Iris pigment epithelial cell (primary cell): Measurements from ENCODE around the gene CD8A.

ENCODE experiments used
- DNase-seq: peaks from one replicate; pipeline ENCODE4 v3.0.0-alpha.2; 2011; ENCODE audit warnings: low read depth

The CD8A gene

GRCh38 chr2:86808315-86809161, 17.8 kb upstream of the CD8A start:
- DNase-seq: peak; percentile 66

- DNase-seq: peak; percentile 29
These were observed 17.0 kb upstream of the CD8A start for GRCh38 chr2:86807468-86808275.

GRCh38 chr2:86807133-86807467, 16.4 kb upstream of the CD8A start:
- no peak for DNase-seq

GRCh38 chr2:86806059-86806857, 15.5 kb upstream of the CD8A start:
- DNase-seq: no peak

GRCh38 chr2:86800856-86801567, 10.3 kb upstream of the CD8A start:
- DNase-seq: no peak

DNA sequence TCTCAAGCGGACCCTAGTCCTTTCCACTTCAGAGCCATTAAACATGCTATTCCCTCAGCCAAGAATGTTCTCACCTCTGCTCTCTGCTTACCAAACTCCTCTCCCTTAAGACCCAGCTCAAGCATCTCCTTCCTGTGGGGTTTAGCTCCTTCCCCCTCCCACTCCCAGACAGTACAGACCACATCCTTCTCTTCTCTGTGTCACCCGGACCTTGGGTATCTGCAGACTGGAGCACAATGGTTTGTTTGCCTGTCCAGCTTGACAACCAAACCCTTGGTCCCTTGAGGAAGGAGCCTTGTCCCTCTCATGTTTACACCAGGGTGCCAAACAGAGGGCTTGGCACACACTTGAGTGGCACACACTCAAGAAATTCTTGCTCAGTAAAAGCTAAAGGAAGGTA, 4.1 kb upstream of the CD8A start:
- no peak for DNase-seq

DNA sequence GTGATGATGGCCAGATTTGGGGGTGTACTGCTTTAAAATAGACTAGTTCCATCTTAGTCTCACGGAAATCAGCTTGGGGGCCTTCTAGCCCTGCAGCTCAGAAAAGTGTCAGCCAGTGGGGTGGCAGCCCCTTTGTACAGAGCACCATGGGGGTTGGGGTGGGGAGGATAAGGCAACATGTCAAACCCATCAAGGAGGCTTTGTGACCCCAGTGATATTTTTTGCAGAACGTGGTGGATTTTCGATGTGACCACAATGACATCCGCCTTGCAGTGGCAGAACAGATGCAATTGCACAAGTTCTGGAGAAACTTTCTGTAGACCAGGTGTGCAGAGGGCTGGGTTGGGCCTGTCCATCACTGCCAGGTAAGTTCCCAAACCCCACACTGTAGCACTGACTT, 3.0 kb upstream of the CD8A start:
- DNase-seq: no peak

GRCh38 chr2:86791573-86791972, 860 bp upstream of the CD8A start:
- no peak for DNase-seq

GRCh38 chr2:86790134-86790675, 508 bp downstream of the CD8A start:
- no peak for DNase-seq

- no peak for DNase-seq
These were observed 1.0 kb downstream of the CD8A start for GRCh38 chr2:86789687-86790133.

- no peak for DNase-seq
These were observed 1.6 kb downstream of the CD8A start for GRCh38 chr2:86788881-86789686.

DNA sequence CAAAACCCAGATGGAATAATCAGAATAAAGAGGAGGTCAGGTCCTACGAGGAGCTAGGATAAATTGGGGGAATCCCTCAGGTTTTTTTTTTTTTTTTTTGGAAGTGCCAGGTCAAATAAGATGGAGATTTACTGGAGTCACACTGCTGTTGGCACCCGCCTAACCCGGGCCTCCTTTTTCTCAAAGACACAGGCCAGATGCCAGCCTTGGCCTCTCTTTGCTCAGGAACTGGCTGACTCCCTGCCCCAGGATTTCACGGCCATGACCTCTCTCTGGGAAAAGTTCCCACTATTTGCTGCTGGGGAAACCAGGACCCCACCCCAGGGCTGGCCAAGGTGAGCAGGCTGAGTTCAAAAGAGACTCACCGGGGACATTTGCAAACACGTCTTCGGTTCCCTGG, 2.5 kb downstream of the CD8A start:
- DNase-seq: no peak

- DNase-seq: no peak
These were observed 3.0 kb downstream of the CD8A start for GRCh38 chr2:86787736-86788135.

- DNase-seq: no peak
These were observed 4.6 kb downstream of the CD8A start for GRCh38 chr2:86786001-86786536.

- DNase-seq: no peak
These were observed 5.3 kb downstream of the CD8A start for GRCh38 chr2:86785456-86785855.

DNA sequence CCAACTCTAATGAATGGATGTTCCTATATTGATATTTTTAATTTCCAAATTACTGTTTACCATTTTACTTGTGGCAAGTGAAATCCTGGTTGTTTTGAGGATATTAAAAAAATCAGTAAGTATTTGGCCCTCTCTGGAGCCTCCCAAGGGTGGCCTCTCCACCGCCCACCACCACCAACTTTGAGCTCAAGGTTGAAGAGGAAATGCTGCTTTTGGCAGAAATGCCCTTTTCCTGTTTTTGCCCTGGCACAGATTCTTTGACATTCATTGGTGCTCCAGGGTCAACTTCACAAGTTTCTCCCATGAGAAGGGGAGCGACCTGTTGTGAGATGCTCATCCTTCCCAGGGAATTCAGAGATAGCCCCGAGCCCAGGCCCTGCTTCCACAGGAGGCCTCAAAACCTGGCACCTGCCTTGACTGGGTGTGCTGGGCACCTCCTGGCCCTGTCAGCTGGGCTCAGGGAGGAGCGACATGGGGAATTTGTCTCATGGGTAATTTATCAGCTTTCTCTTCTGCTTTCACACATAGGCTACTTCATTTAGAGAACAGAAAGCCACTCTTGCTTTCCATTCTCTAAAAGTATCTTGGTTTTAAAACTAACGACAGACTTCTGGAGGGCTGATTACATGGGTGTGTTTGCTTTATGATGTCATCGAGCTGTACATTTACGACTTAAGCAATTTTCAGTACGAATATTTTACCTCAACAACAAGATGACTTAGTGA, 6.9 kb downstream of the CD8A start:
- DNase-seq: no peak

GRCh38 chr2:86782748-86783147, 8.0 kb downstream of the CD8A start:
- no peak for DNase-seq

- DNase-seq: no peak
These were observed 9.3 kb downstream of the CD8A start for GRCh38 chr2:86781363-86781762.

GRCh38 chr2:86779971-86780370, 10.7 kb downstream of the CD8A start:
- no peak for DNase-seq

GRCh38 chr2:86778957-86779356, 11.8 kb downstream of the CD8A start:
- no peak for DNase-seq
